Endodermal cell (in vitro differentiated cells): ENCODE results near the gene NF1. TPM values are rescaled to one million over a fixed set of nuclear protein-coding genes. Genes with fewer than 3 reads are reported as not detected.

Experiments
- DNase-seq: peaks from one replicate; pipeline ENCODE4 v3.0.0-alpha.2; 2017
- H3K27ac ChIP-seq: 2 replicates; pipeline ENCODE4 v1.5.1; 2013; ENCODE audit warnings: mild to moderate bottlenecking, low read depth, low read length, moderate library complexity
- H3K27me3 ChIP-seq: 2 replicates; pipeline ENCODE4 v1.6.1; 2013; ENCODE audit warnings: mild to moderate bottlenecking, low read length, moderate library complexity; ENCODE audit not compliant: insufficient read depth, control insufficient read depth, poor library complexity, severe bottlenecking
- H3K36me3 ChIP-seq: 2 replicates; pipeline ENCODE4 v1.7.0; 2013; ENCODE audit warnings: mild to moderate bottlenecking, low read length, moderate library complexity; ENCODE audit not compliant: control insufficient read depth, insufficient read depth
- H3K4me1 ChIP-seq: one replicate; pipeline ENCODE4 v1.7.0; 2013; ENCODE audit warnings: low read length; ENCODE audit not compliant: control insufficient read depth, insufficient read depth
- H3K4me3 ChIP-seq: 2 replicates; pipeline ENCODE4 v1.5.1; 2013; ENCODE audit warnings: mild to moderate bottlenecking, low read length, moderate library complexity
- H3K9ac ChIP-seq: 2 replicates; pipeline ENCODE4 v1.6.1; 2013; ENCODE audit warnings: mild to moderate bottlenecking, low read length, moderate library complexity; ENCODE audit not compliant: poor library complexity, severe bottlenecking; ENCODE audit errors: extremely low read depth
- H3K9me3 ChIP-seq: 2 replicates; pipeline ENCODE4 v1.6.1; 2013; ENCODE audit warnings: mild to moderate bottlenecking, low read length, moderate library complexity; ENCODE audit not compliant: control insufficient read depth
- H3K27ac Mint-ChIP-seq: 2 replicates; pipeline ENCODE4 v1.8.0; 2020; ENCODE audit warnings: mixed read lengths
- H3K27me3 Mint-ChIP-seq: 2 replicates; pipeline ENCODE4 v1.8.0; 2021; ENCODE audit warnings: mild to moderate bottlenecking, mixed read lengths; ENCODE audit not compliant: insufficient read depth
- H3K36me3 Mint-ChIP-seq: 2 replicates; pipeline ENCODE4 v1.8.0; 2020; ENCODE audit warnings: low read depth, mixed read lengths
- H3K4me1 Mint-ChIP-seq: 2 replicates; pipeline ENCODE4 v1.8.0; 2020; ENCODE audit warnings: mixed read lengths
- H3K4me3 Mint-ChIP-seq: 2 replicates; pipeline ENCODE4 v1.8.0; 2020; ENCODE audit warnings: mild to moderate bottlenecking, moderate library complexity, mixed read lengths
- H3K9me3 Mint-ChIP-seq: 2 replicates; pipeline ENCODE4 v1.8.0; 2020; ENCODE audit warnings: mild to moderate bottlenecking, mixed read lengths
- CTCF ChIP-seq: fragments of 200-600 bp; sonication (generic); conservative IDR thresholded peaks from 2 replicates; pipeline ENCODE4 v1.5.0; 2021; ENCODE audit warnings: antibody characterized with exemption, mild to moderate bottlenecking
- WGBS, 2 experiments: methylation state at CpG; one replicate each; pipeline versions ENCODE4 v1.1.5 to v1.1.7; 2013; ENCODE audit warnings: missing lambda C conversion rate in 2 of 2, mixed read lengths in 1 of 2; ENCODE audit not compliant: insufficient coverage in 1 of 2, insufficient read length in 1 of 2; 5-methylcytosine and 5-hydroxymethylcytosine counted together
- total RNA-seq, 2 donors: library from RNA; stranded (reverse); fragmentation: NEBNext Ultra II Directional in 1 of 2; extraction: Animal tissue kit (Norgen Biotek cat#: 25700) in 1 of 2; gene quantifications; 2 replicates in 1 of 2; 3 replicates in 1 of 2; pipeline ENCODE4 v1.2.1, GENCODE V29; 2021

NF1 gene
- total RNA-seq, 2 donors from 2014 or later, result 61.9 to 69.3 TPM

GRCh38 chr17:31299624-31300023, 204.8 kb downstream of the NF1 start:
- DNase-seq, result no peak
- H3K4me3 Mint-ChIP-seq, result no peak overlapping the region
- Histone ChIP-seq H3K4me3 (no peak overlapping the region), H3K9ac (no peak overlapping the region), H3K27me3 (no peaks in the 10 kb centered on the region), H3K9me3 (no peaks in the 10 kb centered on the region), H3K4me1 (peaks cover 3% of the 10 kb centered on the region), H3K27ac (no peak overlapping the region), H3K36me3 (peaks cover 15% of the 10 kb centered on the region)
- no peaks in the 10 kb centered on the region for H3K4me1 Mint-ChIP-seq
- H3K9me3 Mint-ChIP-seq, result no peaks in the 10 kb centered on the region
- H3K36me3 Mint-ChIP-seq, result peaks cover 2% of the 10 kb centered on the region
- no peak for TF ChIP-seq CTCF
- H3K27ac Mint-ChIP-seq, result no peak overlapping the region
- no peaks in the 10 kb centered on the region for H3K27me3 Mint-ChIP-seq

- Histone ChIP-seq H3K27me3 (no peaks in the 10 kb centered on the region), H3K27ac (no peak overlapping the region), H3K4me3 (no peak overlapping the region), H3K9me3 (no peaks in the 10 kb centered on the region), H3K36me3 (peaks cover 10% of the 10 kb centered on the region), H3K9ac (no peak overlapping the region), H3K4me1 (no peaks in the 10 kb centered on the region)
- no peak overlapping the region for H3K4me3 Mint-ChIP-seq
- no peak for DNase-seq
- WGBS, 2 experiments, result 100% methylated on average over 1 of the region's 1 CpG; no CpG with 5 or more reads in 1 of the 2 experiments
- TF ChIP-seq CTCF, result no peak
- H3K9me3 Mint-ChIP-seq, result no peaks in the 10 kb centered on the region
- H3K4me1 Mint-ChIP-seq, result no peaks in the 10 kb centered on the region
- no peaks in the 10 kb centered on the region for H3K27me3 Mint-ChIP-seq
- no peak overlapping the region for H3K27ac Mint-ChIP-seq
- H3K36me3 Mint-ChIP-seq, result peaks cover 5% of the 10 kb centered on the region
Measured at GRCh38 chr17:31307640-31308039, 212.9 kb downstream of the NF1 start.

GRCh38 chr17:31308372-31309334, 213.9 kb downstream of the NF1 start:
- TF ChIP-seq CTCF, result no peak
- no peaks in the 10 kb centered on the region for H3K9me3 ChIP-seq
- no peaks in the 10 kb centered on the region for H3K27me3 ChIP-seq
- WGBS, 2 experiments, result 89 to 92% methylated on average over 5 of the region's 5 CpGs
- H3K4me1 ChIP-seq, result no peaks in the 10 kb centered on the region
- no peak overlapping the region for H3K27ac Mint-ChIP-seq
- no peak overlapping the region for H3K4me3 Mint-ChIP-seq
- no peak overlapping the region for H3K27ac ChIP-seq
- H3K4me1 Mint-ChIP-seq, result no peaks in the 10 kb centered on the region
- DNase-seq, result no peak
- H3K9ac ChIP-seq, result no peak overlapping the region
- peaks cover 5% of the 10 kb centered on the region for H3K36me3 Mint-ChIP-seq
- no peak overlapping the region for H3K4me3 ChIP-seq
- H3K9me3 Mint-ChIP-seq, result no peaks in the 10 kb centered on the region
- no peaks in the 10 kb centered on the region for H3K27me3 Mint-ChIP-seq
- H3K36me3 ChIP-seq, result peaks cover 10% of the 10 kb centered on the region
